ENCODE measurements around the gene TMOD3. TPM values are rescaled to one million over a fixed set of nuclear protein-coding genes. Genes with fewer than 3 reads are reported as not detected.

TMOD3 gene
- total RNA-seq, 1 experiment from 2014 or later = 94.6 TPM

GRCh38 chr15:51912528-51912927 lies 83.1 kb downstream of the TMOD3 start:
- no peak for DNase-seq (ENCODE audit: unreplicated experiment)
- ChIA-PET POLR2A (no interaction called here), CTCF (no interaction called here)
- Mint-ChIP-seq H3K4me1 (ENCODE audit: insufficient read depth, unreplicated experiment) (peaks cover 9% of the 10 kb centered on the region), H3K36me3 (ENCODE audit: insufficient read depth, unreplicated experiment) (peaks cover 86% of the 10 kb centered on the region), H3K27ac (ENCODE audit: low read depth, unreplicated experiment) (no peak overlapping the region), H3K9me3 (ENCODE audit: unreplicated experiment) (no peaks in the 10 kb centered on the region), H3K4me3 (ENCODE audit: unreplicated experiment) (no peak overlapping the region), H3K27me3 (ENCODE audit: insufficient read depth, unreplicated experiment) (no peaks in the 10 kb centered on the region)
- BruUV-seq (replicated peaks) = no TSS peak
- TF ChIP-seq CTCF (IDR thresholded peaks at IDR 0.05; ENCODE audit: unreplicated experiment) = no peak
- intact Hi-C loops (cut with micrococcal nuclease) = no loop called here

GRCh38 chr15:51917493-51917892 lies 88.0 kb downstream of the TMOD3 start:
- H3K27me3 Mint-ChIP-seq (ENCODE audit: insufficient read depth, unreplicated experiment) = no peaks in the 10 kb centered on the region
- no TSS peak for BruUV-seq (replicated peaks)
- POLR2A ChIA-PET = interaction anchor here (1.0 kb wide), 2 partner anchors 19 to 228 kb away, joined by 3 read pairs; no protein-coding TSS in a partner anchor
- no peaks in the 10 kb centered on the region for H3K9me3 Mint-ChIP-seq (ENCODE audit: unreplicated experiment)
- CTCF ChIA-PET = interaction anchor here (0.6 to 1.9 kb wide), 9 partner anchors 11 to 363 kb away, joined by 3 to 8 read pairs (median 4); no protein-coding TSS in a partner anchor
- intact Hi-C loops (cut with micrococcal nuclease) = no loop called here
- no peak overlapping the region for H3K4me3 Mint-ChIP-seq (ENCODE audit: unreplicated experiment)
- TF ChIP-seq CTCF (IDR thresholded peaks at IDR 0.05; ENCODE audit: unreplicated experiment) = peak; percentile 35
- peak; percentile 63 for DNase-seq (ENCODE audit: unreplicated experiment)
- H3K4me1 Mint-ChIP-seq (ENCODE audit: insufficient read depth, unreplicated experiment) = no peaks in the 10 kb centered on the region
- peaks cover 92% of the 10 kb centered on the region for H3K36me3 Mint-ChIP-seq (ENCODE audit: insufficient read depth, unreplicated experiment)
- H3K27ac Mint-ChIP-seq (ENCODE audit: low read depth, unreplicated experiment) = no peak overlapping the region

GRCh38 chr15:51924156-51925068 lies 95.0 kb downstream of the TMOD3 start:
- peaks cover 96% of the 10 kb centered on the region for H3K36me3 Mint-ChIP-seq (ENCODE audit: insufficient read depth, unreplicated experiment)
- no peak for TF ChIP-seq CTCF (IDR thresholded peaks at IDR 0.05; ENCODE audit: unreplicated experiment)
- H3K27ac Mint-ChIP-seq (ENCODE audit: low read depth, unreplicated experiment) = no peak overlapping the region
- H3K4me1 Mint-ChIP-seq (ENCODE audit: insufficient read depth, unreplicated experiment) = no peaks in the 10 kb centered on the region
- BruUV-seq (replicated peaks) = no TSS peak
- no peak overlapping the region for H3K4me3 Mint-ChIP-seq (ENCODE audit: unreplicated experiment)
- DNase-seq (ENCODE audit: unreplicated experiment) = no peak
- ChIA-PET POLR2A (interaction anchor here (0.9 to 1.3 kb wide), 2 partner anchors 16 to 32 kb away, joined by 3 read pairs; no protein-coding TSS in a partner anchor), CTCF (interaction anchor here (0.6 to 1.5 kb wide), 2 partner anchors 18 to 386 kb away, joined by 3 to 4 read pairs; no protein-coding TSS in a partner anchor)
- intact Hi-C loops (cut with micrococcal nuclease) = no loop called here
- no peaks in the 10 kb centered on the region for H3K27me3 Mint-ChIP-seq (ENCODE audit: insufficient read depth, unreplicated experiment)
- no peaks in the 10 kb centered on the region for H3K9me3 Mint-ChIP-seq (ENCODE audit: unreplicated experiment)

DNA sequence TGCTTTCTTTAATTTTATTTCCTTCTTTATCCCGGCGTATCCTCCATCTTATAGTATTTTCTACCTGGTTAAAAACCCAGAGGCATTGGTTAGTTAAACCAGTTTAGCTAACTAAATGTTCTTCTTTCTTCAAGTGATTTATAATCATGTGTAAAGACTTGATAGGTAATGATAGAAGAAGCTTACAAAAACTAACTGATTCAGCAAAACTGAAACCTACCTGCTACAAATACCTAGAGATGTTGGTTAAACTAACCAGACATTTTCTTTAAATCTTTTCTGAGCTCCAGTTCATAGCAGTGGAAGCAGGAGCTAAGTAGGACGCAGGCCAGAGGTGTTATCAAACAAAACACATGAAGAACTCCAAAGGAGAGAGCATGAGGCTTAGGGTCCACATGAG lies 97.4 kb downstream of the TMOD3 start:
- intact Hi-C loops (cut with micrococcal nuclease) = no loop called here
- no peak for TF ChIP-seq CTCF (IDR thresholded peaks at IDR 0.05; ENCODE audit: unreplicated experiment)
- BruUV-seq (replicated peaks) = no TSS peak

More for the DNA sequence above, 97.4 kb downstream of the TMOD3 start:
- POLR2A ChIA-PET = interaction anchor here (1.2 kb wide), 1 partner anchor 12 kb away, joined by 4 read pairs; no protein-coding TSS in a partner anchor
- H3K27me3 Mint-ChIP-seq (ENCODE audit: insufficient read depth, unreplicated experiment) = no peaks in the 10 kb centered on the region
- H3K36me3 Mint-ChIP-seq (ENCODE audit: insufficient read depth, unreplicated experiment) = peaks cover 97% of the 10 kb centered on the region
- H3K27ac Mint-ChIP-seq (ENCODE audit: low read depth, unreplicated experiment) = peak overlapping the region; percentile 59
- H3K9me3 Mint-ChIP-seq (ENCODE audit: unreplicated experiment) = no peaks in the 10 kb centered on the region
- DNase-seq (ENCODE audit: unreplicated experiment) = no peak
- CTCF ChIA-PET = no interaction called here
- H3K4me3 Mint-ChIP-seq (ENCODE audit: unreplicated experiment) = no peak overlapping the region
- H3K4me1 Mint-ChIP-seq (ENCODE audit: insufficient read depth, unreplicated experiment) = no peaks in the 10 kb centered on the region
